Suppressor macrophage treated with lipopolysaccharide for 1 hour (primary cell): ENCODE measurements around the gene NMNAT3.
A peak's percentile ranks its signal among the peaks of the same experiment; 100 is the strongest.

Source experiments
- DNase-seq, 3 donors: peaks; one replicate each; pipeline ENCODE4 v3.0.0-alpha.2; 2020 to 2022

The NMNAT3 gene

DNA sequence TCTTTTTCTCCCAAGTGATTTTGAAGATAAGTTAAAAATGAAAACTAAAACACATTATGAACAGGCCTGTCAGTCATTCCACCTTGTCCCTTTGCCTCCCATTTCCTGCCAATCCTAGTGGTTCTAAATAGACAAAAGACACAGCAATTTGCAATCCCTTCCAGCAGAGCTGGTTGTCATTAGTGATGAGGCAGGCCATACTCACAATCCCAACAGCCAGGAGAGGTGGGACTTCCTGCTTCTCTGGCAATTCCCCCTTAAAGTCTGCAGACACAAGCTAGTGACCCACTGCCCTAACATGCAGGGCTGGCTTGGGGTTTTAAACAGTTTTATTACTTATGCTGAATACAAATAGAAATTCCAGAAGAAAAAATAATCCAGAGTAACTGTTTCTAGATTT, 99.9 kb downstream of the NMNAT3 start:
- no peak for DNase-seq

DNA sequence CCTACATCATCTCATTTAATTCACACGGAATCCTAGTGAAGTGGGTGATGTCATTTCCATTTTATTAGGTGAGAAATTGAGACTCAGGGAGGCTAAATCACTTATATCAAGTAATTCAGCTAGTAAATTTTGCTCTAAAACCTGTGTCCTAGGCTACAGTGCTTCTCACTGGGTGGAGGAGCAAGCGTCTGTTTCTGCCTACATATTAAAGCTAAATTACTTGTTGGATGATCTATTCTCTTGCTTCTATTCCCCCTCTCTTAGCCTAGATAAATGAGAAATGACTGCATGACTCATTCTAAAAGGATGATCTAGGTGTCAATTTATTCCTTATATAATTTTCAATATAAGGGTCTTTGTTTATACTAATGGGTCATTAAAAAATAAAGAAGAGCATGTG, 100.4 kb downstream of the NMNAT3 start:
- DNase-seq: no peak

GRCh38 chr3:139574026-139574947, 103.5 kb downstream of the NMNAT3 start:
- peak in 1 of 3 donors; percentile 13 for DNase-seq

DNA sequence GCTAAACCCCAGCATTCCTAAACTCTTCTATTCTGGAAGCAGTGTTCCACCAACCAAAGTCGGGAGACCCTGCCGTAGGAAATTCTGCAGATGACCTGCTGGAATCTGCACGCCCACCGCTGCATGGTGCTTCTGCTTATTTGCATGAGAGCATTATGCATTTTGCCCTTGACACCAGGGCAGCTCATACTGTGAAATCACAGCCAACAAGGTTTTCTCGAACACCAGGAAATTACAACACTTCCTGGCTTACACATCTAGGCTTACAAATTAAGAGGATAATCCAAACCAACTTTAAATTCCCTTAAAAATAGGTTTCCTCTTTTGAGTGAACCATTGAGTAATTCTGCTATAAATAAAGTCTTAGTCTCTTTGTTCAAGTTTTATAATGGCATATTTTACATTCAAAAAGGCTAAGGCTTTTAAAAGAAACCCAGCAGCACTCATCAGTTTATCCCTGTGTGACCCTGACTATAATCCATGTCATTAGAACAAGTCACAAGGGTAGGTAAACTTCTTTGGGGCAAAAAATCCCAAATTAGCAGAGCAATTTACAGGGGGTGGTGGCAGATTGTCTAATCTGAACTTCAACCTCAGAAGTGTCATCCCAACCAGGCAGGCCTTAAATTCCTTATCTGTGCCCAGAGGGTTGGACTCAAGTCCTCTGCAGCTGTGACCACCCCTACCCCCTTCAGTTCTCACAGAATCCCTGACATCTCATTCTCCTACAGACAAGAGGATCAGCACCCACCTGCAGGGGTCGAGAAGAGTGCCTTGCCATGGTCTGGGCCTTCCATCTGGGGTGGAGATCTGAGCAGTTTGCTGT, 104.7 kb downstream of the NMNAT3 start:
- peak; percentile 87 to 96 (median 95) for DNase-seq

DNA sequence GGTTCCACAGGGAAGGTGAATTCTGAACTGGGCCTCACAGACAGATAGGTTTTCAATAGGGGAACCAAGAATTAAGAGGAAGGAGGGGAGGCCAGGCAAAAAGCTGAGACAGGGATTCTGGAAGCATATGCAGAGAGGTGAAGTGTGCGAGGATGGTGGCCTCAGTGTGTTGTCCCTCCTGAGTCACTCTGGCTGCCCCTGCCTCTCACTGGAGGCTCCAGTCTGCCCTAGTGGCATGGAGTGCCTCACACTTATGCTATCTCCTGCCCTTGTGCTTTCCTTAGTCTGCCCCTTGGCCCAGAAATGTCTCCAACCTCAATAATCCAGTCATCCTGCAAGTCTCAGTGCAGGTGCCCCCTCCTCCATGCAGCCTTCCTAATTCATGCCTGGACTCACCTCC, 106.1 kb downstream of the NMNAT3 start:
- DNase-seq: peak; percentile 34 to 44 (median 36)

DNA sequence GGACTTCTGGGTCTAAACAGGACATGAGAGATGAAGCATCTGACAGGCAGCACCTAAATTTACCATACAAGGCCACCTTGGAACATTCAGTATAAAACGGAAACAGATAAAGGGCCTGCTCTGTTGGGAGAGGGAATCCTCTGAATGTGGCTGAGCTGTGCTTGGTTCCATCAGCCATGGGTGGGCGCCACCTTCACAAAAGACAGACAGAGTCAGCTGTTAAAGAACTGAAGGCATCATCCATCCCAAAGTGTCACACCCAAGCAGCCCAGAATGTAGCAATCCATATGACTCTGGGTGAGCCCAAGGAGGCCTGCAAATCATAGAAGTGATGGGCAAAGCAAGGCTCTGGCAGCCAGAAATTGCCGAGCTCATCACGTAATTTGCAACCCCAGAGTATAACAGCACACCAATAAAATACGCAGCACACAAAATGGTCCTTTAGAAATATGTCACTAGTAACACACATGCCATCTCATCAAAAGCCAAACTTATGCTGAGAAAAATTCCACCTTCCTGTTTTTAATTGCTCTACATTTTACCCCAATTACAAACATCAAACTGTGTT, 113.4 kb downstream of the NMNAT3 start:
- peak; percentile 34 to 55 (median 46) for DNase-seq

- peak in 2 of 3 donors; percentile 12 to 18 for DNase-seq
These were observed 115.7 kb downstream of the NMNAT3 start for GRCh38 chr3:139561959-139562676.

GRCh38 chr3:139561255-139561817, 116.4 kb downstream of the NMNAT3 start:
- no peak for DNase-seq

DNA sequence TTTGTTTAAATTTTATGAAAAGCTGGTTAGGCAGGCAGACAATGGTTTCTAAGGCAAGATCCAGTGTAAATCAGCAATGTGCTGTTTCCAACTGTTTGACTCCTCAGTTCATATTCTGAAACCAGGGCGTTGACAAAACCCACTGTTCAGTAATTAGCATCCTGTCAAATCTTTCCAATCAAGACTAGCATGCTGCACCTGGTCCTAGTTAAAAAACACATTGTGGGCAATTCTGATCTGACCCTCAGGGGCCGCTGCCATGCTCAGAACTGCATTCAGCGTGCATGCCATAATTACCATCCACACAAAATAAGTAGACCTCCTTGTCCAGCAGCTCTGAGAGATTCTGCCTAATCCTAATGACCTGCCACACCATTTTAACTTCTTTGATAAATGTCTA, 117.4 kb downstream of the NMNAT3 start:
- no peak for DNase-seq

DNA sequence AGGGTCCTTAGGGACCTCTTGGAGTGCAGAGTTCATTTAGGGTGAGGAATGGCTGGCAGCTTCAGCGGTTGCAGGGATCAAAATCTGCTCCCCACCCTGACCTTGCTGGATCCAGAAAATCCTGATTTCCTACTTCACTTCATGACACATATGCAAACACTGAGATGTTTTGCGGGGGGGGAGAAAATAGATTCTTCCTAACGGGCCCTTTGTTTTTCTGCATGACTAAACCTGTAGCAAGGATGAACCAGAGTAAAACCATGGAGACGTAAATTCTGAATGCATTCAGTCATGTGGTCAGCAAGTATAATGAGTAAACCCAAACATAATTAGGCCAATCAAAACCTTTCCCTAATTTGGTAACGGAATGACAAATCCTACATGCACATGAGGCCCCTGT, 118.2 kb downstream of the NMNAT3 start:
- no peak for DNase-seq

DNA sequence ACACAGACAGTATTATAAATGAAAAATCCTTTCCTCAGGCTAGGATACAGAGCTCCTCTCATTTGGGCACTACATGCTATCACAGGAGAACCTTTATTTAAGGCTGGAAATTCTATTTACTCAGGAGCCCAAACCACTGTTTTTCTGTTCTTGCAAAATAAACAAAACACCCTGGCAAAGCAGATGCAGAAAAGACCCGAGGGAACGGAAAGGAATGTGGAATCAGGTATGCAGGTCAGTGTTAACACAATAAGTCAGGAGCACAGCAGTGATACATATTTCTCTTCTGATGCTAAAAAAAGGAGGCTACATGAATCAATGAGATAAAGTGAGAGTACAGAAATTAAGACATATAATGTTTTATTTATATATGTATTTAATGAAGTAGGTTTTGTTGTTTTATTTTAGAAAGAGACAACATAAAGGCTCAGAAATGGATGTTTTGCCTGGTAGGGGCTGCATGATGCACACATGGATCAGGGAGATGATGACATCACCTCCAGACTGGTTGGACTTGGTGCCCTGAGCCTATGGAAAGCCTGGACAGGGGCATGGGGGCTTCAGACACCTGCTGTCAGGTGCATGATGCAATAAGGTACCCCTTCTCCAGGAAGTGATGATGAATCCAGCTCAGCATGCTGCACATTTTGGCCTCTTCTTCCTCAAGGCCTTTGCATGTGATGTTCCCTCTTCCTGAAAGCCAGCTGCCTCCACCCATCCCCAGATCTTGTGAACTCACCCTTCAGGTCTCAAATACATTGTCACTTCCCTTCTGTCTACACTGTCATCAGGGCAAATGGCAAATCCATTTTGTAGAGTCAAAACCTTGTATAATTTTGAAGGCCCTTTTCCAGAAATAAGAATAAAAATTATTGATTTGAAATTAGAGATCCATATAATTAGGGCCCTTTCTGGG, 119.2 kb downstream of the NMNAT3 start:
- DNase-seq: no peak

DNA sequence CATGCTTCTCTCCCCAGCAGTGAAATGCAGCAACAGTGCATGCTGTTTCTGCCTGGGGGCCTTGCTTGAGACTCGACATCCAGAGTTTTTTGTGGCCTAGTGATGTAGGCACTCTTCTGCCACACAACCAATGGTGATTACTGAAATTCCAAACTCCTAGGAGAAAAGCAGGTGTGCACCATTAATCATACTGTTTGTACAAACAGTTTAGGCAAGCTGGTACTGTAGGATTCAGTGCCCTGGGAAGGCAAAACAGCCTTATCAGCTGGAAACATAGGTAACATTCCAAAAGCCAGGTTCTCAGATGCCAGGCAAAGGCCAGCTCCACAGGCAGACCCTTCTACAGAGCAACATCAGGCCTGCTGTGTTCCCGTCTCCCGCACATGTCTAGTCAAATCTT, 120.7 kb downstream of the NMNAT3 start:
- DNase-seq: no peak

GRCh38 chr3:139555249-139555648, 122.5 kb downstream of the NMNAT3 start:
- no peak for DNase-seq

DNA sequence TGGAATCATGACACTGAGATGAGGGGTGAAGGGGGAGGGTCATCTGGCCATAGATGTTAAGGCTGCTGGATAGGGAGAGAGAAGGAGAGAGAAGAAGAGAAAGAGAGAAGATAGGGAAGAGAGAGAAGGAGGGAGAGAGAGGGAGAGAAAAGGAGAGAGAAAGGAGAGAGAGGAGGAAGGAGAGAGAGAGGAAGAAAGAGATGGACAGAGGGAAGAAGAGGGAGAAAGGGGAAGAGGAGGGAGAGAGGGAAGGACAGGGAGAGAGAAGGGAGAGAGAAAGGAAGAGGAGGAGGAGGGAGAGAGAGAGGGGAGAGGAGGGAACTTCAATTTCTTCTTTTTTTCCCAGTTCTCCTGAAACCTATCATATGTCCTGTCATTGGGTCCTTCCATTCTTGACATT, 123.1 kb downstream of the NMNAT3 start:
- DNase-seq: no peak

- DNase-seq: no peak
These were observed 125.0 kb downstream of the NMNAT3 start for GRCh38 chr3:139552632-139553365.

DNA sequence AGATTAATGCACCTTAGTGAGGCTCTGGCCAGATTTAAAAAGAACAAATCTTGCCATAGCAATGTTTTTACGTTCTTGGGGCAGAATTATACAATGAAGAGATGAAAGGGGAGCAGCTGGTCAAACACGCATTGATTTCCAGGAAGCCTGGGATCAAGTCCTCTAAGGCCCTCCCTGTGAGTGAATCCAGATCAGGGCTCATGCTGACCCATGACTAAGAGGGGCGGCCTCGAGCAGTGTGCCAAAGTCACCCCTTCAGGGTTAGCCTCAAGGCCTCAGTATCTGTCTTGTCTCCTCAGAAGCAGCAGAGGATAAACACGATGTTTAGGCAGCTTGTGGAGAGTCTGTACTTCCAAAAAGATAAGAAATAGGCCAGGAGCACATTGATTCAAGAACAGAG, 129.0 kb downstream of the NMNAT3 start:
- DNase-seq: no peak

- DNase-seq: no peak
These were observed 130.1 kb downstream of the NMNAT3 start for GRCh38 chr3:139547666-139548065.

DNA sequence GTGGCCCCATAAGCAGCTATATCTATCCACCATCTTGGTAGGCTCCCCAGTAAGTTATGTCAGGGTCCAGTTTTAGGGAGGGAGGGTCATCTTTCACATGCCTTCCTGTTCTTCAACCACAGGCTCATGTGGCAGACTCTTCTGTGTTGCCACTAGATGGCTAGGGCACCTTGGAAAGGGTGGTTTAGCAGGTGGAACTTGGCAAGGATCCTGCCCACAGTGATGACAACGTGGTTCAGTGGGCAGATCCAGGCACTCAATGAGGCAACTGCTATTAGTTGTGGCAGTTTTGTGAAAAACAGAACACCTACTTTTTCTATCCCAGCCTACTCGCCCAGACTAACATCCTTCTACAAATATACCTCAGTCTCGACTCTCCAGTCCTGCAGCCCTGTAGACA, 131.0 kb downstream of the NMNAT3 start:
- DNase-seq: no peak

DNA sequence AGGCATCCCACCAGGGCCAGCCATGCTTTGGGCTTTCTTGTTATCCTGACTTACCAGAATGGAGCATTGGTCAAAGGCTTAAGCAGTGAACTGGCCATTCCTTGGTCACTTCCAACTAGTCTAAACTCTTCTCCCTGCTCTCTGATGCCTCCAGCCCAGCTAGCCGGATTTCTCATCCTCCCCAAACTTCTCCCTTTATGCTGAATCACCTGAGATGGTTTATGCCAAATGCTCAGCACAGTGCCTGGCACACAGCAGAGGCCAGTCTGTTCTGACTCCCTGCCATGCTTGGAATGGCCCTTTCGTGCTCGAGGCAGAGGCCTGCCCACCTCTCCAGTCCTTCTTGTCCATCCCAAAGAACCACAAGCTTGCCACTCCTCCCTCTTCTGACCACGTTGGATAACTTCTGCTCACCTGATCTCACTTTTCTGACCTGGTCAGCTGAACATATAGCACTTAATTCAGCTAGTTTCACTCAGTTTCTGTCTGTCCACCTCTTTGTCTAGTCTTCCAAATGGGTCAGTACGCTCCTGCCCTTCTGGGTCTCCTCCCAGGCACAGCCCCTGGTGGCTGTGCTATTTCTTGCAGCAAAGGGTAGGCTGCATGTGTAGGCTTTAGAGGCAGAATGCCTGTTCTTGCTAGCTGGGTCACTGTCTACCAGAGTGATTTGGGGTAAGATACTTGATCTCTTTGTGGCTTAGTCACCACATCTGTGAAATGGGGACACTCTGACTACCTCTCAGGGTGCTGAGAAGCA, 136.1 kb downstream of the NMNAT3 start:
- DNase-seq: no peak
